Endothelial cell of umbilical vein (primary cell): ENCODE results near the gene TENM4. TPM values are rescaled to one million over a fixed set of nuclear protein-coding genes. Genes with fewer than 3 reads are reported as not detected.

Source experiments
- BruUV-seq: library from RNA; stranded (reverse); fragments of 400-500 nt; replicated peaks from 2 replicates; lab custom pipeline; 2021; lab: Mats Ljungman, UMichigan
- CTCF ChIA-PET: fragments of 300-600, 350-600 bp; sonication (Branson Sonifier 250); formaldehyde crosslinking; loops from one replicate; lab custom pipeline; 2021; ENCODE audit warnings: antibody characterized with exemption, inconsistent platforms; lab: Charles Lee
- POLR2A ChIA-PET: fragments of 300-600, 350-600 bp; sonication (Branson Sonifier 250); formaldehyde crosslinking; loops from one replicate; lab custom pipeline; 2021; ENCODE audit warnings: antibody characterized with exemption, inconsistent platforms; lab: Charles Lee
- DNase-seq: peaks from one replicate; pipeline ENCODE4 v3.0.0-alpha.2; 2011; ENCODE audit warnings: low read depth, low spot score
- FAIRE-seq: peaks from 2 replicates; lab custom pipeline; 2011; peaks lifted over from hg19 to GRCh38; lab: Jason Lieb, UNC
- H2AFZ ChIP-seq: 2 replicates; pipeline ENCODE4 v1.6.0; 2012; ENCODE audit warnings: low read depth, low read length, control low read depth, inconsistent platforms
- H3K27ac ChIP-seq: 2 replicates; pipeline ENCODE4 v1.5.1; 2011; ENCODE audit warnings: low read depth, mild to moderate bottlenecking, control low read depth, low read length, moderate library complexity; ENCODE audit not compliant: insufficient read depth
- H3K27me3 ChIP-seq, 2 experiments: 2 replicates each; pipeline versions ENCODE4 v1.6.0 to v1.6.1; 2011; ENCODE audit warnings: low read length in 2 of 2, mixed read lengths in 1 of 2; ENCODE audit not compliant: control insufficient read depth in 2 of 2, insufficient read depth in 2 of 2
- H3K36me3 ChIP-seq, 2 experiments: 2 replicates in 1 of 2; 3 replicates in 1 of 2; pipeline ENCODE4 v1.5.1; 2011; ENCODE audit warnings: low read length in 2 of 2, mild to moderate bottlenecking in 1 of 2, moderate library complexity in 1 of 2; ENCODE audit not compliant: control insufficient read depth in 2 of 2, insufficient read depth in 2 of 2; ENCODE audit errors: extremely low read depth in 1 of 2
- H3K4me1 ChIP-seq: 3 replicates; pipeline ENCODE4 v1.5.1; 2011; ENCODE audit warnings: mild to moderate bottlenecking, low read length; ENCODE audit not compliant: control insufficient read depth, insufficient read depth; ENCODE audit errors: extremely low read depth
- H3K4me2 ChIP-seq: 2 replicates; pipeline ENCODE4 v1.6.1; 2011; ENCODE audit warnings: low read length, control low read depth, mixed read lengths; ENCODE audit not compliant: insufficient read depth
- H3K4me3 ChIP-seq, 3 experiments: fragments of 200-600 bp in 1 of 3; sonication (generic), shearing (Covaris generic) in 1 of 3; replicated peaks in 1 of 3; 2 replicates each; pipeline ENCODE4 v1.5.1; 2011 to 2016; ENCODE audit warnings: control low read depth in 3 of 3, low read length in 3 of 3, mild to moderate bottlenecking in 2 of 3, inconsistent platforms in 1 of 3, low read depth in 1 of 3, moderate library complexity in 1 of 3; ENCODE audit not compliant: insufficient read depth in 1 of 3
- H3K79me2 ChIP-seq: 2 replicates; pipeline ENCODE4 v1.6.0; 2012; ENCODE audit warnings: low read length, inconsistent platforms; ENCODE audit not compliant: control insufficient read depth, insufficient read depth
- H3K9ac ChIP-seq: replicated peaks from 2 replicates; pipeline ENCODE3; 2011; ENCODE audit warnings: low read length, control low read depth; ENCODE audit not compliant: insufficient read depth; ENCODE audit errors: extremely low read depth
- H3K9me1 ChIP-seq: replicated peaks from 3 replicates; pipeline ENCODE4 v1.6.0; 2011; ENCODE audit warnings: mild to moderate bottlenecking, low read length; ENCODE audit not compliant: control insufficient read depth, insufficient read depth; ENCODE audit errors: extremely low read depth
- H3K9me3 ChIP-seq: replicated peaks from 2 replicates; pipeline ENCODE4 v1.5.1; 2012; ENCODE audit warnings: low read length, inconsistent platforms; ENCODE audit not compliant: control insufficient read depth, insufficient read depth
- H4K20me1 ChIP-seq: replicated peaks from 2 replicates; pipeline ENCODE3; 2011; ENCODE audit warnings: mild to moderate bottlenecking, low read length; ENCODE audit not compliant: control insufficient read depth, insufficient read depth; ENCODE audit errors: extremely low read depth
- EZH2 ChIP-seq: IDR thresholded peaks from 2 replicates; pipeline ENCODE4 v1.6.1; 2012; ENCODE audit warnings: borderline replicate concordance, low read depth, mild to moderate bottlenecking, moderate library complexity, low read length, inconsistent platforms; ENCODE audit not compliant: severe bottlenecking
- FOS ChIP-seq: IDR thresholded peaks from 2 replicates; pipeline ENCODE4 v1.6.1; 2011; ENCODE audit warnings: mild to moderate bottlenecking, low read length, moderate library complexity, borderline replicate concordance; ENCODE audit not compliant: insufficient read depth
- JUN ChIP-seq: IDR thresholded peaks from 2 replicates; pipeline ENCODE4 v1.6.1; 2011; ENCODE audit warnings: borderline replicate concordance, low read depth; ENCODE audit not compliant: insufficient read length, insufficient read depth
- MAX ChIP-seq: IDR thresholded peaks from 2 replicates; pipeline ENCODE4 v1.6.1; 2011; ENCODE audit not compliant: insufficient read depth, insufficient read length
- POLR2A ChIP-seq: IDR thresholded peaks from 2 replicates; pipeline ENCODE4 v1.6.1; 2012; ENCODE audit warnings: low read depth, mild to moderate bottlenecking, control low read depth, low read length
- dilution Hi-C: fragments of 300-500 bp; cut with MboI; formaldehyde crosslinking; loops from one replicate; pipeline ENCODE4 v1.15.0; 2019; ENCODE audit warnings: low sequenced_read_pairs; ENCODE audit not compliant: extremely low pct_ligation_motif_present
- intact Hi-C: fragments of 100-400 bp; cut with micrococcal nuclease; formaldehyde crosslinking; loops from one replicate; pipeline ENCODE4 v1.10.0; 2022
- polyA plus RNA-seq, 4 experiments: library from polyadenylated mRNA; depleted of rRNA in 3 of 4; stranded (reverse) in 3 of 4; unstranded in 1 of 4; fragments of >200 nt; gene quantifications; 2 replicates each; pipeline versions ENCODE4 v1.2.1 to v1.2.3, GENCODE V29; 2011 to 2012; ENCODE audit warnings: missing spikeins in 1 of 4
- total RNA-seq: library from RNA; stranded (reverse); gene quantifications from 2 replicates; pipeline ENCODE4 v1.2.3, GENCODE V29; 2021

The TENM4 gene
- total and polyA plus RNA-seq, 2 donors (not counting 3 experiments of a cell fraction or from before 2014, with no cell fraction given), result 0.06 to 0.27 TPM

DNA sequence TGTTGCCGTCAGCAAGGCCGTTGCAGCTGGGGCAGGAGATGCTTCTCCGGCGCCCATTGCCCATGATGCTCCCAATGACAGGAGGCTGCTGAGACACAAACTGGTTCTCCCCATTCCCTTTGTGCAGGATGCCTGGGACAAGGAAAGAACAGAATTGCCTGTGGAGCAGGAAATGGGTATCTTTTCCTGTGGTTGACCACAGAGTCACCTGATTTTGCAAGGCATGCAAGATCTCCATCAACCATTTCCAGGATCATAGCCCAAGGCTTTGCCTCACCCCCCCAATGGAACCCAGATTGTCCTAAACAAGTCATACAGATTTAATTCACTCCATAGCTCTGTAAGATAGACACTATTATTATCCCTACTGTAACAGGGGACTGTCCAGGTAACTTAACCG, 718.0 kb downstream of the TENM4 start:
- Histone ChIP-seq H3K4me3 (no peak overlapping the region), H3K27me3 (no peaks in the 10 kb centered on the region), H3K9ac (no peak overlapping the region), H3K4me1 (no peaks in the 10 kb centered on the region), H3K36me3 (no peaks in the 10 kb centered on the region), H3K4me2 (no peak overlapping the region), H3K27ac (no peak overlapping the region), H3K9me3 (no peaks in the 10 kb centered on the region), H2AFZ (no peak overlapping the region), H3K9me1 (no peaks in the 10 kb centered on the region), H3K79me2 (no peaks in the 10 kb centered on the region), H4K20me1 (no peaks in the 10 kb centered on the region)
- DNase-seq (no peak), FAIRE-seq (no peak)
- POLR2A ChIA-PET, result no interaction called here
- BruUV-seq, result no TSS peak
- dilution Hi-C loops (no loop called here), intact Hi-C loops (no loop called here)
- TF ChIP-seq FOS (no peak), MAX (no peak), JUN (no peak), EZH2 (no peak), POLR2A (no peak)
- CTCF ChIA-PET, result interaction anchor here (0.7 to 1.2 kb wide), 2 partner anchors 13 to 340 kb away, joined by 3 read pairs; no protein-coding TSS in a partner anchor

DNA sequence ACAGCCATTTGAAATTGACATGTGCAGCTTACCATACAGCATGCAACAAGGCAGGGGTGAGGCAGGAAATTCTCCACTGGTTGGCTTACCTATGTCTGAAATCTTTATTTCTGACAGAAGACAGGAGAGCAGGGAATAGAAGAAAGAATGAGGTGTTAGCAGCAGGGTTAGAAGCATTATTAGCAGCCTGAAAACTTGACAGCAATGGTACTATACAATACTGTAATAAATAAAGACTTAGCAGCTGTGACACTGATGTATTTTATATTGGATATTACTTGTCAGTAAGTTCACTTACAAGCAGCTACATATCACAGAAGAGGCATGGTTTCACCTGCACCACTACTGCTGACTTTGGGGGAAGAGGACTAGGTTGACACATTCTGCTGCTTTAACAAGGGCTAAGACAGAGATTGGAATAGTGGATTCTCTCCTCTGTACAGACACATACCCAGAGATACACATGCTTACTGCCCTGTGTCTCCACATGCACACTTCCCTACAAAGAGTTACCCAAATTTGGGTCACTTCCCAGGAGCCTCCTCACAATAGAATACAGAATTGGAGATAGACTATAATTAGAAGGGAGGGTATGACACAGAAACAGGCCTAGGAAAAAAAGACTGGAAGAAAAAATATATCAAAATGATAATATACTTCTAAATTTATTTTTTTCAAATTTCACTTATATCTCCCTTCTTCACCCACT, 720.4 kb downstream of the TENM4 start:
- no peaks in the 10 kb centered on the region for H3K79me2 ChIP-seq
- no peaks in the 10 kb centered on the region for H3K9me1 ChIP-seq
- no peaks in the 10 kb centered on the region for H3K27me3 ChIP-seq
- intact Hi-C loops, result no loop called here
- H4K20me1 ChIP-seq, result no peaks in the 10 kb centered on the region
- H2AFZ ChIP-seq, result no peak overlapping the region
- H3K4me1 ChIP-seq, result no peaks in the 10 kb centered on the region
- no peak overlapping the region for H3K9ac ChIP-seq
- no peaks in the 10 kb centered on the region for H3K9me3 ChIP-seq
- H3K27ac ChIP-seq, result no peak overlapping the region
- POLR2A ChIA-PET, result no interaction called here
- no peak overlapping the region for H3K4me2 ChIP-seq
- TF ChIP-seq POLR2A, result no peak
- no peak for FAIRE-seq
- DNase-seq, result no peak
- dilution Hi-C loops, result no loop called here
- CTCF ChIA-PET, result no interaction called here
- H3K4me3 ChIP-seq, result no peak overlapping the region
- BruUV-seq, result no TSS peak
- no peaks in the 10 kb centered on the region for H3K36me3 ChIP-seq
